SKM-1 treated with dmso at 0.1 percent for 144 hours (cell line): ENCODE data around the gene ZNF529.

ENCODE experiments used
- DNase-seq: peaks from one replicate; lab custom pipeline; 2025; ENCODE audit not compliant: unreplicated experiment; lab: John Stamatoyannopoulos, UW

Gene ZNF529

DNA sequence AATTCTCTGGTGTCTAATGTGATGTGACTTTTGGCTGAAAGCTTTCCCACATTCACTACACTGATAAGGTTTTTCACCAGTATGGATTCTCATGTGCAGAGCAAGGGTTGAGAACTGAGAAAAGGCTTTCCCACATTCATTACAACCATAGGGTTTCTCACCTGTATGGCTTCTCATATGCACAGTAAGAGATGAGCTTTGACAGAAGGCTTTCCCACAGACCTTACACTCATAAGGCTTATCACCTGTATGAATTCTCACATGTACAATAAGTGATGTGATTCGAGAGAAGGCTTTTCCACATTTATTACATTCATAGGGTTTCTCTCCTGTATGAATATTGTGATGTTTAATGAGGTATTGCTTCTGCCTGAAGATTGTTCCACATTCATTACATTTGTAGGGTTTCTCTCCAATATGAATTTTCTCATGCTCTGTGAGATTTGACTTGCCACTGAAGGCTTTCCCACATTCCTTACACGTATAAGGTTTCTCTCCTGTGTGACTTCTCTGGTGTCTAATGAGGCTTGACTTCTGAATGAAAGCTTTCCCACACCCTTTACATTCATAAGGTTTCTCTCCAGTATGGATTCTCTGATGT is 59.0 kb downstream of the ZNF529 start:
- no peak for DNase-seq

- DNase-seq: no peak
These were observed 64.8 kb downstream of the ZNF529 start for GRCh38 chr19:36508325-36508724.

GRCh38 chr19:36501973-36502372 is 71.1 kb downstream of the ZNF529 start:
- no peak for DNase-seq

DNA sequence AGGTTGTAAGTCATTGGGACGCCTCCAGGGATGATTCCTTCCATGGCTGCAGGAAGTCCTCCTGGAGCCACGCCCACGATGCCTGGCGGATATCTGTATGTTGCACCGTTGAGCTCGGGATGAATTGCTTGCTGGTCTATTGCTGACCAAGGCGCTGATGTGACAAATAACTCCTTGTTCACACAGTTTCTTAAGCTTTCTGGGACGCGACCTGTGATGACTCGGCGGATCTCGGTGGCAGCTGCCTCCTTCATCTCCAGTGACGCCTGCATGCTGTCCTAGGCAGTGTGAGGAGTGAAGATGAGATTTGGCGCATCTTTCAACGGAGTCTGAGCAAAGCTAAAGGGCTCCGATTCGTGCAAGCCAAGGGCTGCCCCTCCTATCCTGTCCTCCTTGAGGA is 76.1 kb downstream of the ZNF529 start:
- DNase-seq: no peak
